ENCODE measurements around the gene NCOA7. TPM values are rescaled to one million over a fixed set of nuclear protein-coding genes. Genes with fewer than 3 reads are reported as not detected.

NCOA7 gene
- total and polyA plus RNA-seq, 5 experiments from 2014 or later = 9.4 to 48.0 (median 16.5) TPM

GRCh38 chr6:125823180-125823579, 32.4 kb downstream of the NCOA7 start:
- peaks cover 4 to 34% (median 23%) of the 10 kb centered on the region in 3 donors for H3K36me3 Mint-ChIP-seq
- peaks cover 17 to 44% (median 35%) of the 10 kb centered on the region in 4 donors for H3K4me1 Mint-ChIP-seq
- no peak overlapping the region for H3K4me3 Mint-ChIP-seq
- no peak overlapping the region for H3K27ac Mint-ChIP-seq
- ATAC-seq (no peak), DNase-seq (no peak)
- H3K27me3 Mint-ChIP-seq = no peaks in the 10 kb centered on the region
- POLR2A ChIA-PET = no interaction called here
- H3K9me3 Mint-ChIP-seq = no peaks in the 10 kb centered on the region

GRCh38 chr6:125824946-125825771, 34.4 kb downstream of the NCOA7 start:
- H3K27ac Mint-ChIP-seq = peak overlapping the region in 2 of 10 donors; percentile 3 to 40
- no peak for DNase-seq
- H3K36me3 Mint-ChIP-seq = peaks cover 4 to 22% (median 21%) of the 10 kb centered on the region in 3 donors
- no peaks in the 10 kb centered on the region for H3K27me3 Mint-ChIP-seq
- H3K4me3 Mint-ChIP-seq = no peak overlapping the region
- no peak for ATAC-seq
- peaks cover 17 to 45% (median 36%) of the 10 kb centered on the region in 4 donors for H3K4me1 Mint-ChIP-seq
- POLR2A ChIA-PET = interaction anchor here (1.2 kb wide), 1 partner anchor 35 kb away, joined by 6 read pairs; the partner anchor contains the start of gene NCOA7
- no peaks in the 10 kb centered on the region for H3K9me3 Mint-ChIP-seq

GRCh38 chr6:125826695-125827463, 36.1 kb downstream of the NCOA7 start:
- H3K36me3 Mint-ChIP-seq = peaks cover 4 to 12% (median 11%) of the 10 kb centered on the region in 3 donors
- DNase-seq = no peak
- H3K4me1 Mint-ChIP-seq = peaks cover 21 to 52% (median 39%) of the 10 kb centered on the region in 4 donors
- POLR2A ChIA-PET = interaction anchor here (1.3 kb wide), 1 partner anchor 36 kb away, joined by 3 read pairs; the partner anchor contains the start of gene NCOA7
- H3K9me3 Mint-ChIP-seq = no peaks in the 10 kb centered on the region
- H3K4me3 Mint-ChIP-seq = peak overlapping the region in 2 of 10 donors; percentile 29 to 59
- peak overlapping the region in 3 of 10 donors; percentile 14 to 53 (median 48) for H3K27ac Mint-ChIP-seq
- no peaks in the 10 kb centered on the region for H3K27me3 Mint-ChIP-seq
- no peak for ATAC-seq

DNA sequence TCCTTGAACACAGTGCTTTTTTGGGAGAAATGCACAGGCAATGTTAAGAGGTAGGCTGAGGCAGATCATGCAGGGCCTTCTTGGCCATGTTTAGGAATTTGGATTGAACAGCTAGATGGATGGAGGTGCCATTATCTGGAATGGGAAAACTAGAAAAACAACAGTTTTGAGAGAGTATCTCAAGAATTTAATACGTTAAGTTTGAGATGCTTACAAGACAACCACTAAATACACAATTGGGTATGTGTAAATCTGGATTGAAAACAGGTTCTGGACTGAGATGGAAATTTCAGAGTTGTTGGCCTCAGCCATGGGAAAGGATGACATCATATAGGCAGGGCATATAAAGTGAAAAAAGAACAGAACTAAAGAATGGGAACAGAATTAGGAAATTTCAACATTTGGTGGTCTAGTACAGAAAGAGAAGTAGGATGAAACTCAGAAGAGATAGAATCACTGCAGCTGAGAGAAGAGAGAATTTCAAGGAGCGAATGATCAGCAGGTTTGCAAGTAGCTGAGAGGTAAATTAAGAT, 37.1 kb downstream of the NCOA7 start:
- peak overlapping the region in 1 of 10 donors; percentile 13 for H3K4me3 Mint-ChIP-seq
- H3K36me3 Mint-ChIP-seq = peaks cover 4 to 10% (median 6%) of the 10 kb centered on the region in 3 donors
- POLR2A ChIA-PET = interaction anchor here (1.3 kb wide), 1 partner anchor 37 kb away, joined by 3 read pairs; the partner anchor contains the start of gene NCOA7
- DNase-seq (no peak), ATAC-seq (no peak)
- no peaks in the 10 kb centered on the region for H3K27me3 Mint-ChIP-seq
- H3K27ac Mint-ChIP-seq = peak overlapping the region in 5 of 10 donors; percentile 1 to 75 (median 53)
- no peaks in the 10 kb centered on the region for H3K9me3 Mint-ChIP-seq
- H3K4me1 Mint-ChIP-seq = peaks cover 21 to 56% (median 43%) of the 10 kb centered on the region in 4 donors

DNA sequence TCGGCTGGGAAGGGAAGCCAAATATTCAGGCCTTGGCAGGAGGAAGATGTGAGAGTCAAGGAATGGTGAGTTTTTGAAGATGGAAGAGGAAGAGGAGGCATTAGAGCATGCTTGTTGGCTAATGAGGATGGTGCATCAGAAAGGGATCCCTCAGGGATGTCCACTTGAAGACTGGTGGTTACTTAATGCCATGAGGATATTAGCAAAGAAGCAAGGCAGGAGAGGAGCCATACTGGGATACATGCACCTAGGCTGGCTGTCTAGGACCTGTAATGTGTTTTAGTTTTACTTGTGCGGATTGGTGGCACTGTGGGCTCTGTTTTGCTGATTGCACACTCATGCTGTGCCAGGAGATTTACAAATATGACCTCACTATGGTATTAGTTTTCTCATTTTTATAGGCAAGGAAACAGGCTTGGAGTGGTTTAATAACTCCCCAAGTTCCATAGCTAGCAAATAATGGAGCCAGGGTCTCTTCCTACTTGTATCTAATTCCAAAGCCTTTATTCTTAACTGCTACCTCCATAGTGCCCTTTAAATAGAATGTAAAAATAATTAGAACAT, 37.8 kb downstream of the NCOA7 start:
- H3K4me1 Mint-ChIP-seq = peaks cover 21 to 63% (median 49%) of the 10 kb centered on the region in 4 donors
- no peaks in the 10 kb centered on the region for H3K9me3 Mint-ChIP-seq
- peaks cover 4 to 10% (median 6%) of the 10 kb centered on the region in 3 donors for H3K36me3 Mint-ChIP-seq
- H3K27ac Mint-ChIP-seq = peak overlapping the region in 6 of 10 donors; percentile 1 to 75 (median 50)
- H3K27me3 Mint-ChIP-seq = no peaks in the 10 kb centered on the region
- ATAC-seq (no peak), DNase-seq (no peak)
- POLR2A ChIA-PET = interaction anchor here (1.3 kb wide), 1 partner anchor 38 kb away, joined by 3 read pairs; the partner anchor contains the start of gene NCOA7
- H3K4me3 Mint-ChIP-seq = peak overlapping the region in 1 of 10 donors; percentile 13

- POLR2A ChIA-PET = no interaction called here
- Mint-ChIP-seq H3K27me3 (no peaks in the 10 kb centered on the region), H3K36me3 (peaks cover 4 to 10% (median 6%) of the 10 kb centered on the region in 3 donors), H3K27ac (peak overlapping the region in 6 of 10 donors; percentile 5 to 89 (median 50)), H3K4me1 (peaks cover 25 to 69% (median 55%) of the 10 kb centered on the region in 4 donors), H3K4me3 (peak overlapping the region in 4 of 10 donors; percentile 6 to 28 (median 15)), H3K9me3 (no peaks in the 10 kb centered on the region)
- ATAC-seq (peak; percentile 75 to 76), DNase-seq (peak in 3 of 10 donors; percentile 27 to 48 (median 40))
These were observed 38.7 kb downstream of the NCOA7 start for GRCh38 chr6:125829433-125829832.

DNA sequence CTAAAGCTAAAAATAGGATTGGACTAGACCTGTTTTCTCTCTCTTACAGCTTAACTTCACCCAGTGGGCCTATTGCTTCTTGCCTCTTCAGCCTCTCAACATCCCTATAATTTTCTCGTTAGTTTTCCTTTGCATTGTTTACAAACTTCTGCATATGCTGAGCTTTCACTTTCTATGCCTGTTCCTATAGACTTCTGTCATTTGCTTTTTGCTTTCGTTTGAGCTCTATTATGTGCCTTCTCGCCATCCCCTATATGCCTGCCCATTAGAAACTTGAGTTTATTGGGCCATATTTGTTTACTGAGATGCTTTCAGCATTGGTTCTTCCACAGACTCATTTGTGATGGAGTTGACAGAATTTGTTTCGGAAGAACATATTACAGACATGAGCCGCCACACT, 40.9 kb downstream of the NCOA7 start:
- peak overlapping the region in 7 of 10 donors; percentile 5 to 89 (median 60) for H3K27ac Mint-ChIP-seq
- peak overlapping the region in 5 of 10 donors; percentile 12 to 52 (median 18) for H3K4me3 Mint-ChIP-seq
- no peaks in the 10 kb centered on the region for H3K9me3 Mint-ChIP-seq
- no peak for ATAC-seq
- POLR2A ChIA-PET = interaction anchor here (0.8 kb wide), 1 partner anchor 51 kb away, joined by 4 read pairs; no protein-coding TSS in a partner anchor
- H3K27me3 Mint-ChIP-seq = no peaks in the 10 kb centered on the region
- peaks cover 1 to 5% (median 4%) of the 10 kb centered on the region in 3 donors for H3K36me3 Mint-ChIP-seq
- no peak for DNase-seq
- peaks cover 28 to 79% (median 56%) of the 10 kb centered on the region in 4 donors for H3K4me1 Mint-ChIP-seq

DNA sequence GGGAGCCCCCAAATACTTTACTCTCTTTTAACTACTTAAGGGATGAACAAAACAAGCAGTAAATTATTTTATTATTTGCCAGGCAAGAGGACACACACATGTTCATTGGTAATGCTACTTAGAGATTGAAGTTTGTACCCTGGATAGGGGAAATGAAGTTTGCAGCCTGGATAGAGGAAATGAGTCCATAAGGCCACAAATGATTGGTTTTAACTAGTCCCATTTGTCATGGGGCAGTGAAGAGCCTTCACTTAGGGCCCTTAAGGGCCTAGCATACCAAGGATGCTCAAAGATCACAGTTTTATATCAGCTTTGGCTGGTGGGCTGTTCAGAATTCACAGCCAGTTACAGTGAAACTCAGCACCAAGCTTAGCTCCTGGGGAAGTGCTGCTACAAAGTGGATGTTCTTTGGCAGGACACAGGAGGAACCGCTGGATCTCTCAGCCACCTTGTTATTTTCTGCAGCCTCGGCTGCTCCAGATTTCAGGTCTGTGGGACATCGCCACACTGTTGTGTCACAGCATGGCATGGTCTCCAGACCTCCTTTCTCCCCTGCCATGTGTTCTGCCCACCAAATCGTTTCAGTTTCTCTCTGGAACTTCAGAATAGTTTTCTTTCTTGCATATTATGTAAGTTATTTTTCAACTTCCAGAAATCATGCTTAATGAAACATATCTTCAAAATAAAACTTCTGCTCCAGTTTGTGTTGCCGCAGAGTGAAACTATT, 41.8 kb downstream of the NCOA7 start:
- DNase-seq (no peak), ATAC-seq (no peak)
- Mint-ChIP-seq H3K9me3 (no peaks in the 10 kb centered on the region), H3K4me3 (peak overlapping the region in 3 of 10 donors; percentile 11 to 57 (median 32)), H3K27ac (peak overlapping the region in 6 of 10 donors; percentile 15 to 89 (median 53)), H3K36me3 (peaks cover 0 to 8% (median 1%) of the 10 kb centered on the region in 3 donors), H3K4me1 (peaks cover 23 to 74% (median 51%) of the 10 kb centered on the region in 4 donors), H3K27me3 (no peaks in the 10 kb centered on the region)
- POLR2A ChIA-PET = interaction anchor here (3.1 kb wide), 1 partner anchor 42 kb away, joined by 12 read pairs; the partner anchor contains the start of gene NCOA7

- H3K27ac Mint-ChIP-seq = peak overlapping the region in 5 of 10 donors; percentile 0 to 89 (median 29)
- POLR2A ChIA-PET = interaction anchor here (1.1 to 3.1 kb wide), 2 partner anchors 14 to 44 kb away, joined by 3 to 12 read pairs; partner anchors contain the start of gene NCOA7
- DNase-seq = peak in 2 of 10 donors; percentile 5 to 21
- peak; percentile 61 to 63 for ATAC-seq
- peaks cover 15 to 65% (median 44%) of the 10 kb centered on the region in 4 donors for H3K4me1 Mint-ChIP-seq
- peaks cover 0 to 15% (median 3%) of the 10 kb centered on the region in 3 donors for H3K36me3 Mint-ChIP-seq
- H3K27me3 Mint-ChIP-seq = no peaks in the 10 kb centered on the region
- peak overlapping the region in 5 of 10 donors; percentile 2 to 41 (median 15) for H3K4me3 Mint-ChIP-seq
- no peaks in the 10 kb centered on the region for H3K9me3 Mint-ChIP-seq
These were observed 43.6 kb downstream of the NCOA7 start for GRCh38 chr6:125834348-125834747.

DNA sequence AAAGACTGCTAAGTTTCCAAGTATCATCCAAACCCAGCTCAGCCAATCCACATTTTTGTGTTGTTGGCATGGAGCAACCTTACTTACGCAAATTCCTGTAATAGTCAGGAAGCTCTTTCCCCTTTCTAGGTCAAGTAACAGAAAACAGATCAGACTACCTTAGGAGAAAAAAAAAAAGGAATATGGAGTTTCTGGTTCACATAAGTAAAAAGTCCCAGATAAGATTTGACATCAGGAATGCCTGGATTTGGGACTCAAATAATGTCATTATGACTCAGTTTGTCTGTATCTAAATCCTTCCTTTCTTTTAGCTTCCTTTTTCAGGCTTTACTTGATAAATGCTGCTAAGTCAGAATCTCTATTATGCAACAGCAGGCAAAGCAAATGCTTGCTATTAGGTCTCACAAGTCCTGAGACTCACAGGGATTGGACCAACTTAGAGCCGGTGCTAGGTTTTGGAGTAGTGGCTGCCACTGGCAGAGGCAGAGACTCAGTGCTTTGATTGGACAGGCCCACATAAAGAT, 44.5 kb downstream of the NCOA7 start:
- Mint-ChIP-seq H3K9me3 (no peaks in the 10 kb centered on the region), H3K27ac (peak overlapping the region in 2 of 10 donors; percentile 14 to 89), H3K4me1 (peaks cover 13 to 56% (median 36%) of the 10 kb centered on the region in 4 donors), H3K27me3 (no peaks in the 10 kb centered on the region), H3K4me3 (no peak overlapping the region), H3K36me3 (peaks cover 0 to 15% (median 3%) of the 10 kb centered on the region in 3 donors)
- POLR2A ChIA-PET = interaction anchor here (0.9 to 3.1 kb wide), 2 partner anchors 45 to 118 kb away, joined by 3 to 12 read pairs; partner anchors contain the start of gene NCOA7
- ATAC-seq (no peak), DNase-seq (no peak)

DNA sequence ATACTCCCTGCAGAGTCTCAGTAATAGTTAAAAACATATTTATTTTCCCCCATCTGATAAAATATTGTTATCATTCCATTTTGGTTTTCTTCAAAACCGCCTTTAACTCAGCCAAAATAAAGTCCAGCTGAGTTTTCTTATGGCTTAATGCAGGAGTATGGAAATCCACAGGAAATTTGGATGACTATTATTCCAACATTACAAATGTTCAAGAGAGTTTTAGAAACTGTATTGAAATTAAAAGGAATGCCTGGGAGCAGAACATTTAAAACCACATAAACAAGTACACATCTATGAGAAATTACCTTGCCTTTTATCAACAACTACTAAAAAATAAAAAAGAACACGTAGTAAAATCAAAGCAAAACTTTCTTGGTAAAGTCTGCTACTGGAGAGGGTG, 45.7 kb downstream of the NCOA7 start:
- Mint-ChIP-seq H3K27me3 (no peaks in the 10 kb centered on the region), H3K27ac (no peak overlapping the region), H3K9me3 (no peaks in the 10 kb centered on the region), H3K4me1 (peaks cover 12 to 46% (median 32%) of the 10 kb centered on the region in 4 donors), H3K36me3 (peaks cover 0 to 15% (median 3%) of the 10 kb centered on the region in 3 donors), H3K4me3 (no peak overlapping the region)
- POLR2A ChIA-PET = no interaction called here
- DNase-seq = no peak
- no peak for ATAC-seq
